Testis (tissue), 2 donors: ENCODE data around the gene SIGLECL1.

Experiments used
- POLR2A ChIP-seq: fragments of 450-650 bp; IDR thresholded peaks from one replicate; pipeline ENCODE4 v1.6.1; 2017; ENCODE audit warnings: antibody characterized with exemption, mild to moderate bottlenecking, moderate library complexity
- TF ChIP-seq, protein P1 (sequence below), 3 experiments: fragments of 450-650 bp in 2 of 3; fragments of 200-600 bp in 1 of 3; sonication (generic) in 1 of 3; IDR thresholded peaks; one replicate each; pipeline ENCODE4 v1.5.1; 2016 to 2019; ENCODE audit warnings: antibody characterized with exemption in 3 of 3, mild to moderate bottlenecking in 2 of 3, moderate library complexity in 1 of 3

DNA sequence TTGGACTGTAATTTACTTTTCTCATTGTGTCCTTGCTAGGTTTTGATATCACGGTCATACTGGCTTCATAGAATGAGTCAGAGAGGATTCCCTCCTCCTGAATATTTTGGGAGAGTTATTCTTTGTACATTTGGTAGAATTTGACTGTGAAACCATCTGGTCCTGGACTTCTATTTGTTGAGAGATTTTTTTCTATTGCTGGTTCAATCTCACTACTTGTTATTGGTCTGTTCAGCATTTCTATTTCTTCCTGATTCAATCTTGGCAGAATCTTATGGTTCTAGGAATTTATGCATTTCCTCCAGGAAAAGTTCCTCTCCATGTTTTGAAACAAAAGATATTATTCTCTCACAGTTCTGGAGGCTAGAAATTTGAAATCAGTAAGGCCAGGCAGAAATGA is 30.9 kb upstream of the SIGLECL1 start:
- TF ChIP-seq, protein P1, sequence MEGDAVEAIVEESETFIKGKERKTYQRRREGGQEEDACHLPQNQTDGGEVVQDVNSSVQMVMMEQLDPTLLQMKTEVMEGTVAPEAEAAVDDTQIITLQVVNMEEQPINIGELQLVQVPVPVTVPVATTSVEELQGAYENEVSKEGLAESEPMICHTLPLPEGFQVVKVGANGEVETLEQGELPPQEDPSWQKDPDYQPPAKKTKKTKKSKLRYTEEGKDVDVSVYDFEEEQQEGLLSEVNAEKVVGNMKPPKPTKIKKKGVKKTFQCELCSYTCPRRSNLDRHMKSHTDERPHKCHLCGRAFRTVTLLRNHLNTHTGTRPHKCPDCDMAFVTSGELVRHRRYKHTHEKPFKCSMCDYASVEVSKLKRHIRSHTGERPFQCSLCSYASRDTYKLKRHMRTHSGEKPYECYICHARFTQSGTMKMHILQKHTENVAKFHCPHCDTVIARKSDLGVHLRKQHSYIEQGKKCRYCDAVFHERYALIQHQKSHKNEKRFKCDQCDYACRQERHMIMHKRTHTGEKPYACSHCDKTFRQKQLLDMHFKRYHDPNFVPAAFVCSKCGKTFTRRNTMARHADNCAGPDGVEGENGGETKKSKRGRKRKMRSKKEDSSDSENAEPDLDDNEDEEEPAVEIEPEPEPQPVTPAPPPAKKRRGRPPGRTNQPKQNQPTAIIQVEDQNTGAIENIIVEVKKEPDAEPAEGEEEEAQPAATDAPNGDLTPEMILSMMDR (IDR thresholded peaks at IDR 0.05), result no peak
- TF ChIP-seq POLR2A, result no peak
